H1 (cell line): Measurements from ENCODE around the gene LRRC14B. TPM values are rescaled to one million over a fixed set of nuclear protein-coding genes. Genes with fewer than 3 reads are reported as not detected.
A peak's percentile ranks its signal among the peaks of the same experiment; 100 is the strongest.

Experiments used
- CTCF ChIA-PET: fragments of 300-600 bp; sonication (Branson Sonifier 250); formaldehyde crosslinking; loops from one replicate; lab custom pipeline; 2021; ENCODE audit not compliant: partially characterized antibody; lab: Charles Lee
- POLR2A ChIA-PET: fragments of 300-600 bp; sonication (Branson Sonifier 250); formaldehyde crosslinking; loops from one replicate; lab custom pipeline; 2021; ENCODE audit warnings: inconsistent platforms; ENCODE audit not compliant: partially characterized antibody; lab: Charles Lee
- DNase-seq, 2 experiments: peaks; one replicate each; pipeline versions ENCODE4 v3.0.0 to v3.0.0-alpha.2; 2010 to 2022; ENCODE audit warnings: low spot score in 2 of 2, low read depth in 1 of 2, mixed read lengths in 1 of 2
- FAIRE-seq: peaks from 2 replicates; lab custom pipeline; 2011; peaks lifted over from hg19 to GRCh38; lab: Jason Lieb, UNC
- H2AFZ ChIP-seq: 2 replicates; pipeline ENCODE4 v1.8.1; 2012; ENCODE audit warnings: low read length, inconsistent platforms
- H2AK5ac ChIP-seq: 2 replicates; pipeline ENCODE4 v1.6.1; 2013; ENCODE audit warnings: low read depth, low read length
- H2BK120ac ChIP-seq: replicated peaks from 2 replicates; pipeline ENCODE3; 2013; ENCODE audit warnings: low read depth, low read length, inconsistent platforms
- H2BK12ac ChIP-seq: 2 replicates; pipeline ENCODE4 v1.6.1; 2013; ENCODE audit warnings: low read depth, low read length
- H2BK15ac ChIP-seq: 2 replicates; pipeline ENCODE4 v1.6.1; 2013; ENCODE audit warnings: low read length
- H2BK20ac ChIP-seq: 2 replicates; pipeline ENCODE4 v1.6.1; 2013; ENCODE audit warnings: low read length
- H2BK5ac ChIP-seq: 2 replicates; pipeline ENCODE4 v1.6.1; 2013; ENCODE audit warnings: low read depth, low read length
- H3K14ac ChIP-seq: 2 replicates; pipeline ENCODE4 v1.6.1; 2013; ENCODE audit warnings: inconsistent platforms; ENCODE audit not compliant: insufficient read length
- H3K18ac ChIP-seq: 2 replicates; pipeline ENCODE4 v1.6.1; 2013; ENCODE audit warnings: low read length; ENCODE audit errors: extremely low read depth
- H3K23ac ChIP-seq: 2 replicates; pipeline ENCODE4 v1.6.1; 2013; ENCODE audit warnings: inconsistent platforms; ENCODE audit not compliant: insufficient read length
- H3K23me2 ChIP-seq: 2 replicates; pipeline ENCODE4 v1.6.1; 2013; ENCODE audit warnings: low read depth, low read length
- H3K27ac ChIP-seq: 2 replicates; pipeline ENCODE4 v1.6.1; 2011; ENCODE audit warnings: low read depth, low read length, inconsistent platforms
- H3K27me3 ChIP-seq, 4 experiments: replicated peaks in 1 of 4; 1 replicate in 1 of 4; 2 replicates in 3 of 4; pipeline versions ENCODE4 v1.6.1 to v1.8.1; 2011 to 2013; ENCODE audit warnings: low read length in 3 of 4, mild to moderate bottlenecking in 3 of 4, inconsistent platforms in 2 of 4, mixed read lengths in 2 of 4, moderate library complexity in 1 of 4; ENCODE audit not compliant: control insufficient read depth in 3 of 4, insufficient read depth in 3 of 4; ENCODE audit errors: extremely low read depth in 1 of 4
- H3K36me3 ChIP-seq, 4 experiments: 2 replicates each; pipeline versions ENCODE4 v1.6.1 to v1.8.1; 2011 to 2013; ENCODE audit warnings: mild to moderate bottlenecking in 4 of 4, low read length in 3 of 4, moderate library complexity in 2 of 4, control low read depth in 1 of 4, inconsistent platforms in 1 of 4; ENCODE audit not compliant: insufficient read depth in 4 of 4, control insufficient read depth in 2 of 4
- H3K4ac ChIP-seq: replicated peaks from 2 replicates; pipeline ENCODE3; 2013; ENCODE audit warnings: low read length, low read depth, mixed read lengths, inconsistent platforms; ENCODE audit not compliant: insufficient read length
- H3K4me1 ChIP-seq, 4 experiments: replicated peaks in 1 of 4; 1 replicate in 1 of 4; 2 replicates in 3 of 4; pipeline versions ENCODE4 v1.6.1 to v1.8.1; 2011 to 2013; ENCODE audit warnings: low read length in 3 of 4, inconsistent platforms in 2 of 4, mixed read lengths in 1 of 4; ENCODE audit not compliant: insufficient read depth in 4 of 4, control insufficient read depth in 3 of 4
- H3K4me2 ChIP-seq, 2 experiments: 2 replicates each; pipeline versions ENCODE4 v1.6.1 to v1.8.1; 2011 to 2013; ENCODE audit warnings: low read depth in 2 of 2, low read length in 2 of 2, control low read depth in 1 of 2, inconsistent platforms in 1 of 2, mild to moderate bottlenecking in 1 of 2; ENCODE audit not compliant: insufficient read depth in 1 of 2
- H3K4me3 ChIP-seq, 4 experiments: fragments of 200-600, 300-600 bp in 1 of 4; sonication (generic), shearing (Covaris generic), sonication (Bioruptor Twin) in 1 of 4; 2 replicates each; pipeline versions ENCODE4 v1.5.1 to v1.8.1; 2011 to 2016; ENCODE audit warnings: low read length in 4 of 4, low read depth in 3 of 4, control low read depth in 2 of 4, inconsistent platforms in 2 of 4, mild to moderate bottlenecking in 2 of 4, mixed read lengths in 1 of 4, moderate library complexity in 1 of 4; ENCODE audit not compliant: insufficient read depth in 2 of 4; ENCODE audit errors: extremely low read depth in 1 of 4
- H3K56ac ChIP-seq: replicated peaks from 2 replicates; pipeline ENCODE3; 2013; ENCODE audit warnings: low read depth, mild to moderate bottlenecking, mixed read lengths, low read length, inconsistent platforms; ENCODE audit not compliant: insufficient read length
- H3K79me1 ChIP-seq: 2 replicates; pipeline ENCODE4 v1.6.1; 2013; ENCODE audit warnings: low read depth, low read length, control low read depth
- H3K79me2 ChIP-seq, 2 experiments: 2 replicates each; pipeline versions ENCODE4 v1.6.1 to v1.8.1; 2012 to 2013; ENCODE audit warnings: low read length in 2 of 2, mild to moderate bottlenecking in 2 of 2, inconsistent platforms in 1 of 2; ENCODE audit not compliant: insufficient read depth in 2 of 2, control insufficient read depth in 1 of 2
- H3K9ac ChIP-seq, 4 experiments: replicated peaks in 1 of 4; 1 replicate in 1 of 4; 2 replicates in 3 of 4; pipeline versions ENCODE4 v1.6.1 to v1.8.1; 2011 to 2013; ENCODE audit warnings: low read depth in 3 of 4, low read length in 3 of 4, control low read depth in 2 of 4, mild to moderate bottlenecking in 2 of 4, moderate library complexity in 2 of 4, inconsistent platforms in 1 of 4; ENCODE audit errors: extremely low read depth in 1 of 4
- H3K9me3 ChIP-seq, 2 experiments: 2 replicates each; pipeline versions ENCODE4 v1.6.1 to v1.8.1; 2012 to 2013; ENCODE audit warnings: mild to moderate bottlenecking in 2 of 2, moderate library complexity in 2 of 2, control low read depth in 1 of 2, inconsistent platforms in 1 of 2, low read depth in 1 of 2, low read length in 1 of 2, mixed read lengths in 1 of 2; ENCODE audit not compliant: insufficient read depth in 2 of 2
- H4K20me1 ChIP-seq, 2 experiments: replicated peaks in 1 of 2; 2 replicates each; pipeline versions ENCODE3 to v1.8.1; 2011 to 2013; ENCODE audit warnings: inconsistent platforms in 2 of 2, low read length in 2 of 2, mild to moderate bottlenecking in 1 of 2; ENCODE audit not compliant: insufficient read depth in 2 of 2, control insufficient read depth in 1 of 2
- H4K5ac ChIP-seq: 2 replicates; pipeline ENCODE4 v1.6.1; 2013; ENCODE audit warnings: low read length, low read depth, mixed read lengths, inconsistent platforms; ENCODE audit not compliant: insufficient read length
- H4K8ac ChIP-seq: 2 replicates; pipeline ENCODE4 v1.8.0; 2013; ENCODE audit warnings: mild to moderate bottlenecking, moderate library complexity, low read length, inconsistent platforms; ENCODE audit not compliant: insufficient read depth; ENCODE audit errors: extremely low read depth
- H4K91ac ChIP-seq: replicated peaks from 2 replicates; pipeline ENCODE3; 2013; ENCODE audit warnings: low read length, mixed read lengths, inconsistent platforms; ENCODE audit not compliant: insufficient read length
- BACH1 ChIP-seq: IDR thresholded peaks from 2 replicates; pipeline ENCODE4 v1.6.1; 2012; ENCODE audit warnings: low read length, improper control_type of control experiment
- CEBPB ChIP-seq: IDR thresholded peaks from 2 replicates; pipeline ENCODE4 v1.6.1; 2012; ENCODE audit warnings: low read depth, low read length
- GABPA ChIP-seq: IDR thresholded peaks from 2 replicates; pipeline ENCODE4 v1.6.1; 2011; ENCODE audit warnings: mild to moderate bottlenecking, low read length, moderate library complexity, borderline replicate concordance; ENCODE audit not compliant: insufficient read depth
- JUND ChIP-seq: IDR thresholded peaks from 2 replicates; pipeline ENCODE4 v1.6.1; 2011; ENCODE audit warnings: mild to moderate bottlenecking, improper control_type of control experiment, low read length
- MAX ChIP-seq: IDR thresholded peaks from 2 replicates; pipeline ENCODE4 v1.6.1; 2012; ENCODE audit warnings: inconsistent platforms
- POLR2AphosphoS5 ChIP-seq: IDR thresholded peaks from 2 replicates; pipeline ENCODE4 v1.6.1; 2011; ENCODE audit warnings: low read depth, low read length
- SIN3A ChIP-seq, 2 experiments: IDR thresholded peaks in 1 of 2; conservative IDR thresholded peaks in 1 of 2; 2 replicates each; pipeline ENCODE4 v1.6.1; 2011 to 2012; ENCODE audit warnings: low read length in 2 of 2, improper control_type of control experiment in 1 of 2, low read depth in 1 of 2, mild to moderate bottlenecking in 1 of 2
- WGBS, 2 experiments: shearing (Covaris generic) in 1 of 2; methylation state at CpG; one replicate each; pipeline versions ENCODE4 v1.1.6 to v1.1.7; 2013 to 2015; ENCODE audit warnings: low lambda C conversion rate in 2 of 2, mixed read lengths in 2 of 2, inconsistent platforms in 1 of 2, low coverage in 1 of 2, missing lambda C conversion rate in 1 of 2; ENCODE audit not compliant: insufficient replicate concordance in 2 of 2, insufficient coverage in 1 of 2, insufficient read length in 1 of 2; ENCODE audit errors: extremely low coverage in 1 of 2, missing lambda C conversion rate in 1 of 2; 5-methylcytosine and 5-hydroxymethylcytosine counted together
- polyA plus RNA-seq, 7 experiments: library from polyadenylated mRNA; depleted of rRNA in 3 of 7; stranded (reverse) in 5 of 7; unstranded in 2 of 7; fragments of >200 nt in 5 of 7; fragments of 200-250 nt in 2 of 7; gene quantifications; 1 replicate in 5 of 7; 2 replicates in 1 of 7; 4 replicates in 1 of 7; pipeline versions ENCODE4 v1.2.1 to v1.2.3, GENCODE V29; 2011 to 2013; ENCODE audit warnings: missing spikeins in 2 of 7, mixed read lengths in 2 of 7
- total RNA-seq: library from RNA; stranded (reverse); fragmentation: NEBNext Ultra II Directional; extraction: Animal tissue kit (Norgen Biotek cat#: 25700); gene quantifications from 2 replicates; pipeline ENCODE4 v1.2.1, GENCODE V29; 2021

LRRC14B gene
- total and polyA plus RNA-seq, 2 of the 8 experiments (the other 6 are each of a cell fraction or from before 2014, with no cell fraction given), result not detected

- Histone ChIP-seq H3K27ac (no peak overlapping the region), H3K4me1 (peaks cover 0 to 2% (median 0%) of the 10 kb centered on the region in 4 experiments; a peak in 2 of 7 replicates), H2BK15ac (no peak overlapping the region), H4K91ac (no peak overlapping the region), H3K79me2 (no peaks in the 10 kb centered on the region), H2BK20ac (no peak overlapping the region), H3K4ac (no peak overlapping the region), H3K4me2 (no peak overlapping the region), H3K14ac (no peak overlapping the region), H3K9me3 (no peaks in the 10 kb centered on the region), H3K23me2 (no peaks in the 10 kb centered on the region), H3K79me1 (no peaks in the 10 kb centered on the region; the same call in 1 of the 2 replicates), H3K23ac (no peak overlapping the region), H4K8ac (no peak overlapping the region), H4K5ac (no peak overlapping the region), H3K9ac (no peak overlapping the region), H4K20me1 (peaks cover 0 to 4% of the 10 kb centered on the region in 2 experiments), H3K27me3 (no peaks in the 10 kb centered on the region), H3K4me3 (no peak overlapping the region), H3K56ac (no peak overlapping the region), H3K18ac (no peak overlapping the region), H2AFZ (no peak overlapping the region), H2AK5ac (no peak overlapping the region), H3K36me3 (peaks cover 14 to 77% (median 36%) of the 10 kb centered on the region in 4 experiments; a peak in 6 of 8 replicates), H2BK5ac (no peak overlapping the region), H2BK12ac (no peak overlapping the region), H2BK120ac (no peak overlapping the region)
- DNase-seq (peak in 1 of 2 experiments; percentile 41), FAIRE-seq (no peak)
- CTCF ChIA-PET, result interaction anchor here (0.5 kb wide), 1 partner anchor 9 kb away, joined by 3 read pairs; no protein-coding TSS in a partner anchor
- POLR2A ChIA-PET, result no interaction called here
- WGBS, 2 experiments, result 98% methylated on average over 10 of the region's 11 CpGs; no CpG with 5 or more reads in 1 of the 2 experiments
- TF ChIP-seq JUND (no peak), CEBPB (no peak), MAX (no peak), SIN3A (conservative IDR thresholded peaks at IDR 0.05 in 1 of 2, IDR thresholded peaks at IDR 0.05 in 1 of 2; ENCODE audit: low read depth in 1 of 2, low read length in 2 of 2) (no peak), POLR2AphosphoS5 (peak; percentile 25; the same call in 1 of the 2 replicates), BACH1 (no peak), GABPA (no peak)
Observed at GRCh38 chr5:157801-158200, 33.5 kb upstream of the LRRC14B start.
